Right kidney (tissue), 9 donors: ENCODE results near the gene PIK3R2.
A peak's percentile ranks its signal among the peaks of the same experiment; 100 is the strongest.
"Not testable (repeated sequence)": the region's sequence is repeated elsewhere in the genome, so short reads cannot be mapped to it uniquely, and the experiment has no call there.

Experiments used
- DNase-seq: peaks from one replicate; pipeline ENCODE4 v3.0.0-alpha.2; 2016
- long read RNA-seq, 8 donors: transcript quantifications; one replicate each; lab custom pipeline, GENCODE V29; 2026

The PIK3R2 gene
- long read RNA-seq, donor 1, full-length matches to known transcripts: 7 of 13 reads
- long read RNA-seq, donor 1, partial matches to known transcripts: 6 of 13 reads
- long read RNA-seq, donor 1, other reads (novel, unspliced or antisense): 0 of 13 reads
- long read RNA-seq, donor 2, full-length matches to known transcripts: 6 of 12 reads
- long read RNA-seq, donor 2, partial matches to known transcripts: 6 of 12 reads
- long read RNA-seq, donor 2, other reads (novel, unspliced or antisense): 0 of 12 reads
- long read RNA-seq, donor 3, full-length matches to known transcripts: 8 of 24 reads
- long read RNA-seq, donor 3, partial matches to known transcripts: 16 of 24 reads
- long read RNA-seq, donor 3, other reads (novel, unspliced or antisense): 0 of 24 reads
- long read RNA-seq, donor 4, full-length matches to known transcripts: 12 of 17 reads
- long read RNA-seq, donor 4, partial matches to known transcripts: 5 of 17 reads
- long read RNA-seq, donor 4, other reads (novel, unspliced or antisense): 0 of 17 reads
- long read RNA-seq, donor 5, full-length matches to known transcripts: 6 of 6 reads
- long read RNA-seq, donor 5, partial matches to known transcripts: 0 of 6 reads
- long read RNA-seq, donor 5, other reads (novel, unspliced or antisense): 0 of 6 reads
- long read RNA-seq, donor 6, full-length matches to known transcripts: 9 of 9 reads
- long read RNA-seq, donor 6, partial matches to known transcripts: 0 of 9 reads
- long read RNA-seq, donor 6, other reads (novel, unspliced or antisense): 0 of 9 reads
- long read RNA-seq, donor 7: 0 reads
- long read RNA-seq, donor 8, full-length matches to known transcripts: 11 of 19 reads
- long read RNA-seq, donor 8, partial matches to known transcripts: 8 of 19 reads
- long read RNA-seq, donor 8, other reads (novel, unspliced or antisense): 0 of 19 reads

- DNase-seq: peak; percentile 98
Measured at GRCh38 chr19:18152817-18153555, at the start of gene PIK3R2. Gene PIK3R2, plus strand, starts transcription at chr19:18153163. Its CDS starts 2,717 bp downstream, at chr19:18155880.

GRCh38 chr19:18104793-18105131 is 48.2 kb upstream of the PIK3R2 start:
- DNase-seq: no peak

- not testable (repeated sequence) for DNase-seq
Measured at GRCh38 chr19:18105259-18105658, 47.7 kb upstream of the PIK3R2 start.

GRCh38 chr19:18107235-18107634 is 45.7 kb upstream of the PIK3R2 start:
- DNase-seq: no peak

- DNase-seq: no peak
Measured at GRCh38 chr19:18108897-18109296, 44.1 kb upstream of the PIK3R2 start.

GRCh38 chr19:18109341-18109732 is 43.6 kb upstream of the PIK3R2 start:
- DNase-seq: no peak

- peak; percentile 73 for DNase-seq
Measured at GRCh38 chr19:18109733-18110608, 43.0 kb upstream of the PIK3R2 start.

GRCh38 chr19:18110609-18111232 is 42.2 kb upstream of the PIK3R2 start:
- no peak for DNase-seq

GRCh38 chr19:18112989-18113478 is 39.9 kb upstream of the PIK3R2 start:
- DNase-seq: peak; percentile 61

GRCh38 chr19:18113827-18114226 is 39.1 kb upstream of the PIK3R2 start:
- no peak for DNase-seq

GRCh38 chr19:18114483-18114882 is 38.5 kb upstream of the PIK3R2 start:
- DNase-seq: no peak

GRCh38 chr19:18117364-18117691 is 35.6 kb upstream of the PIK3R2 start:
- DNase-seq: no peak

- DNase-seq: peak; percentile 84
Measured at GRCh38 chr19:18117692-18118378, 35.1 kb upstream of the PIK3R2 start.

- no peak for DNase-seq
Measured at GRCh38 chr19:18118420-18119012, 34.4 kb upstream of the PIK3R2 start.

GRCh38 chr19:18119013-18119716 is 33.8 kb upstream of the PIK3R2 start:
- no peak for DNase-seq

- DNase-seq: no peak
Measured at GRCh38 chr19:18119717-18120105, 33.3 kb upstream of the PIK3R2 start.

GRCh38 chr19:18120127-18120526 is 32.8 kb upstream of the PIK3R2 start:
- DNase-seq: no peak

GRCh38 chr19:18121166-18121565 is 31.8 kb upstream of the PIK3R2 start:
- no peak for DNase-seq

GRCh38 chr19:18122424-18122823 is 30.5 kb upstream of the PIK3R2 start:
- DNase-seq: no peak
